Omental fat pad (tissue), 4 donors: Measurements from ENCODE around the gene PSME1. TPM values are rescaled to one million over a fixed set of nuclear protein-coding genes. Genes with fewer than 3 reads are reported as not detected.

Experiments used
- ATAC-seq: fragments of 150-250 bp; one replicate; pipeline ENCODE4 v1.9.1; 2016; ENCODE audit warnings: mild to moderate bottlenecking, moderate library complexity; ENCODE audit not compliant: low FRiP score
- DNase-seq: peaks from one replicate; pipeline ENCODE4 v3.0.0-alpha.2; 2019; ENCODE audit warnings: low spot score
- CTCF ChIP-seq, 3 donors: fragments of 450-650 bp; IDR thresholded peaks; one replicate each; pipeline ENCODE4 v1.5.1; 2016 to 2017; ENCODE audit warnings: antibody characterized with exemption in 3 of 3, mild to moderate bottlenecking in 3 of 3, moderate library complexity in 2 of 3
- total RNA-seq, 4 donors: library from RNA; depleted of rRNA; stranded (reverse); fragments of >200 nt; gene quantifications; one replicate each; pipeline ENCODE4 v1.1.0, GENCODE V29; 2016

Gene PSME1
- total RNA-seq, 4 donors from 2014 or later = 89.1 to 158 (median 96.8) TPM

- TF ChIP-seq CTCF (IDR thresholded peaks at IDR 0.05) = no peak
- no peak for ATAC-seq
- DNase-seq = no peak
Observed at GRCh38 chr14:24136684-24137528, 912 bp downstream of the PSME1 start.

DNA sequence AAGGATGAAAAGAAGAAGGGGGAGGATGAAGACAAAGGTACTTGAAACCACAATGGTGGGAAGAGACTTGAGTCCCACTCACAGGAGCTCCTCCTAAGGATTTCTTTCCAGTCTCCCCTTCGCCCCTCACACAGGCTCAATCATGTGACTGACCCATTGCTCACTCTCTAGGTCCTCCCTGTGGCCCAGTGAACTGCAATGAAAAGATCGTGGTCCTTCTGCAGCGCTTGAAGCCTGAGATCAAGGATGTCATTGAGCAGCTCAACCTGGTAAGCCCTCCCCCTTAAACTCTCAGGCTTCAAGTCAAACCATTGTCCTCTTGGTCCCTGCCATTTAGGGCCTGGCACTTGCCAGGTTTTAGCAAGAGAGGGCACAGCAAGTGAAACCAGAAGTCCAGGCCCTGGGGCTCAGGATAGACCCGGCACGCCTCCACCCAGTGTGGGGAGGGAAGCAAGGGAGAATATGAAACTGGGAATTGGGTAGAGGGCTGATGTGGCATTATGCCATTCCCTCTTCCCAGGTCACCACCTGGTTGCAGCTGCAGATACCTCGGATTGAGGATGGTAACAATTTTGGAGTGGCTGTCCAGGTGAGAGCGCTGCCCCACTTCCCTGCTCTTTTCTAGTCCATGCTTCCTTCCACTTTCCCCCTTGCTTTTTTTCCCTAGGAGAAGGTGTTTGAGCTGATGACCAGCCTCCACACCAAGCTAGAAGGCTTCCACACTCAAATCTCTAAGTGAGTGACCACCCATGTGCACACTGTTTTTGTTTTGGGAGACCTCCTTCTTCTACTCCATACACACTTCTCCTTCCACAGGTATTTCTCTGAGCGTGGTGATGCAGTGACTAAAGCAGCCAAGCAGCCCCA is 1.8 kb downstream of the PSME1 start:
- no peak for TF ChIP-seq CTCF (IDR thresholded peaks at IDR 0.05)
- ATAC-seq (no peak), DNase-seq (no peak)

GRCh38 chr14:24138396-24139271 is 2.6 kb downstream of the PSME1 start:
- TF ChIP-seq CTCF (IDR thresholded peaks at IDR 0.05) = no peak
- DNase-seq = no peak
- no peak for ATAC-seq

- TF ChIP-seq CTCF (IDR thresholded peaks at IDR 0.05) = no peak
- DNase-seq = no peak
- ATAC-seq = no peak
Observed at GRCh38 chr14:24139272-24139934, 3.4 kb downstream of the PSME1 start.

GRCh38 chr14:24141097-24141880 is 5.3 kb downstream of the PSME1 start, which contains the start of gene EMC9:
Gene EMC9, minus strand, starts transcription at chr14:24141591. Its CDS starts 287 bp downstream, at chr14:24141304.
- ATAC-seq (peak; percentile 94), DNase-seq (peak; percentile 97)
- TF ChIP-seq CTCF (IDR thresholded peaks at IDR 0.05) = peak in 1 of 3 donors; percentile 42
